GM10847 (cell line): ENCODE results near the gene VSTM4.

ENCODE experiments used
- POLR2A ChIP-seq: IDR thresholded peaks from 2 replicates; pipeline ENCODE4 v1.6.1; 2011; ENCODE audit not compliant: insufficient read length; ENCODE audit errors: extremely low read depth

The VSTM4 gene

DNA sequence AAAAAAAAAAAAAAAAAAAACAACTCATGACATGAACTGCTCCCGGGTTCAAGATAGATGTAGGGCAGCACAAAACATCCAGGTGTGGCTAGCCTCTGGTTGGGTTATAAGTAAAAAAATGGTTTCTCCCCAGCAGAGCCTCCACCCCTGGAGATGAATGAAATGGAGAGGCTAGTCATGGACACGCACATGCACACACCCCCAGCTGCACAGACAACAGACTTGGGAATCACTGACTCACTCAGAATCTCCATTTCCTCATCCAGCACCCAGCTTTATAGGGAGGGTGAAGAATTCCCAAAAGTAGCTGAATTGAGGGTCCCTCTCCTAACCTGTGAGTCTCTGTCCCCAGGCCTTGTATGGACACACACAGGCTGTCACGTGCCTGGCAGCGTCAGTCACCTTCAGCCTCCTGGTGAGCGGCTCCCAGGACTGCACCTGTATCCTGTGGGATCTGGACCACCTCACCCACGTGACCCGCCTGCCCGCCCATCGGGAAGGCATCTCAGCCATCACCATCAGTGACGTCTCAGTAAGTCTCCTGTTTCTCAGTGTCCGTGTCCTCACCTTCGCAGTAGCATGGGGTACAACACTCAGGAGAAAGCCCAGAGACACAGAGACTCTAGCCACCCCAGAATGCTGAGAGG is 140.7 kb downstream of the VSTM4 start:
- TF ChIP-seq POLR2A = no peak

DNA sequence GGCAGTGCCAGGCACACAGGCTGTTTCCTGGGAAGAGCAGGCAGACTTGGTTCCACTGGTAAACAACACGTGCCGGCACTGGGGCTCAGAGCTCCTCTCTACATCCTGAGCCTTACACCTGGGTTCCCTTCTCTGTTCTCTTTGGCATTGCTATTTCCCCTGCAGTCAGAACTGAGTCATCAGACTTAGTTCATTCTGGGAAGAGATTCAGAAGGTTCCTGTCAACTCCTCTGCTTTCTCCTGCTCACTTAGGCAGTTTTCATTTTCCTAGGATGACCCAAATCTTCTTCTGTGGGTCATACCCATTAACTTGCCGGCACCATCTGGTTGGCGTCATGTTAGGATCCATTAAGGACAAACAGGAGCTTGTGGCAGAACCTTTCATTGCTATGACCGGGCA is 142.3 kb downstream of the VSTM4 start:
- no peak for TF ChIP-seq POLR2A

DNA sequence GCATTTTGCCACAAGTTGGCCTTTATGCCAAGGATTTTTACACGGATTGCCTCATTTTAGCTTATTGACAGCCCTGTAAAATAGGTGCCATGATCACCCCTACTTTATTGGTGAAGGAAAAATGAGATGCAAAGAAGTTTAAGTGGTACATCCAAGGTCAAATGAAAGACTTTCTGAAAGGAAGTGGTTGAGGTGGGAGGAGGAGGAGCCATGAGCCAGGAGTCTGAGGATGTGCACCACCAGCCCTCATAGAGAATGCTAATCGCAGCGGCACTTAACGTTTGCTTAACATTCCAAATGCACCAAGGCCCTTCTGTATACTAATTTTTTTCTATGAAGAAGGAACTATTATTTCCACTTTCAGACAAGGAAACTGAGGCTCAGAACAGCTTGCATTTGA is 144.7 kb downstream of the VSTM4 start:
- TF ChIP-seq POLR2A = no peak

DNA sequence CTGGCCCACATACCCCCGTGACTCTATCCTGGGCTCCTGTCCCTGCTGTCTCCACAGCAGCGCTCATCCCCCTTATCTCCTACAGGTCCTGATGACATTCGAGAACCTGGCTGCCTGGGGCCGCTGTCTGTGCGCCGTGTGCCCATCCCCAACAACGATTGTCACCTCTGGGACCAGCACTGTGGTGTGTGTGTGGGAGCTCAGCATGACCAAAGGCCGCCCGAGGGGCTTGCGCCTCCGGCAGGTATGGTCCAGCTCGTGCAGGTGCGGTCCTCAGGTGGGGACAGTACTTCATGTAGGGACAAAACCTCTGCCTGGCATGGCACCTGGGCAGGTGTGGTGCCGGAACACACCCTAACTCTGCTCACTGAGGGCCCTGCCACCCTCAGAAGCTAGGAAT is 145.3 kb downstream of the VSTM4 start:
- TF ChIP-seq POLR2A = no peak

GRCh38 chr10:48968036-48968435 is 147.3 kb downstream of the VSTM4 start:
- no peak for TF ChIP-seq POLR2A

GRCh38 chr10:48965460-48965859 is 149.9 kb downstream of the VSTM4 start:
- TF ChIP-seq POLR2A = no peak
